ENCODE measurements around the gene KCNJ1.

DNA sequence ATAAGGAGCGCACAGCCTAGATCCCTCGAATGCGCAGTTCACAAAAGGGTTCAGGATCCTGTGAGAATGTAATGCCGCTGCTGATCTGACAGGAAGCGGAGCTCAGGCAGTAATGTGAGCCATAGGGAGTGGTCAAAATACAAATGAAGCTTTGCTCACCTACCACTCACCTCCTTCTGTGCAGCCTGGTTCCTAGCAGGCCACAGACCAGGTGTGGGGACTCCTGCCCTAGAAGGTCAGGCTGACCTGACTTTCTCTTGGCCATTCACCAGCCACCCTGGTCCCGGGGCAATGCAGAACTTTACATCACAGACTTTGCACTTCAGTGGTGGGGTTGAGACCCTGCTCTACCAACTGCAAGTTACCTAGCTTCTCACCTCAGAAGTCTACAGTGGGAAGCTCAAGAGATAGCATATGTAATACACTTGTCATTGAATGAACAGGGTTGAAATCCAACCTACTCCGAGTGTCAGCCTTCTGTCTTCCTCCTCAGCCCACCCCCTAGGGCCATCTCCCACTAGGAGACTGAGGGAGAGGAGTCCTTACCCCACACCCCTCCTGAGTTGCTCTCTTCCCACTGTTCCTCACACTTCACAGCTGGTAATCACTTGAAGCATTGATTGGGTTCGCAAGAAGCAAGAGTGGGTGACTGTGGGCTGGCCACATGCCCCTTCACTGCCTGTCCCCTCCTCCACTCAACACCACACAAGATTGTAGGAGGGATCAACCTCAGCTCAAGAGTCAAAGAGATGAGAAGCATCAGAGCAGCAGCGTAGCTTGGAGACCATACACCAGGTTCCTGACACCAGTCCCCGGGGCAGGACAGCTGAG lies 2.0 kb upstream of the KCNJ1 start:
- TF ChIP-seq, protein P1, sequence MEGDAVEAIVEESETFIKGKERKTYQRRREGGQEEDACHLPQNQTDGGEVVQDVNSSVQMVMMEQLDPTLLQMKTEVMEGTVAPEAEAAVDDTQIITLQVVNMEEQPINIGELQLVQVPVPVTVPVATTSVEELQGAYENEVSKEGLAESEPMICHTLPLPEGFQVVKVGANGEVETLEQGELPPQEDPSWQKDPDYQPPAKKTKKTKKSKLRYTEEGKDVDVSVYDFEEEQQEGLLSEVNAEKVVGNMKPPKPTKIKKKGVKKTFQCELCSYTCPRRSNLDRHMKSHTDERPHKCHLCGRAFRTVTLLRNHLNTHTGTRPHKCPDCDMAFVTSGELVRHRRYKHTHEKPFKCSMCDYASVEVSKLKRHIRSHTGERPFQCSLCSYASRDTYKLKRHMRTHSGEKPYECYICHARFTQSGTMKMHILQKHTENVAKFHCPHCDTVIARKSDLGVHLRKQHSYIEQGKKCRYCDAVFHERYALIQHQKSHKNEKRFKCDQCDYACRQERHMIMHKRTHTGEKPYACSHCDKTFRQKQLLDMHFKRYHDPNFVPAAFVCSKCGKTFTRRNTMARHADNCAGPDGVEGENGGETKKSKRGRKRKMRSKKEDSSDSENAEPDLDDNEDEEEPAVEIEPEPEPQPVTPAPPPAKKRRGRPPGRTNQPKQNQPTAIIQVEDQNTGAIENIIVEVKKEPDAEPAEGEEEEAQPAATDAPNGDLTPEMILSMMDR (IDR thresholded peaks at IDR 0.05; ENCODE audit: low read depth, low read length): no peak
- no peak for TF ChIP-seq EZH2phosphoT487 (IDR thresholded peaks at IDR 0.05; ENCODE audit: low read depth)
